Thyroid gland (tissue), 4 donors: Measurements from ENCODE around the gene TDRKH.

Experiments
- CTCF ChIP-seq, 6 experiments: fragments of 200-600 bp in 3 of 6; fragments of 450-650 bp in 3 of 6; sonication (generic) in 3 of 6; IDR thresholded peaks; one replicate each; pipeline ENCODE4 v1.5.1; 2016 to 2019; ENCODE audit warnings: antibody characterized with exemption in 6 of 6, mild to moderate bottlenecking in 2 of 6, inconsistent platforms in 1 of 6, moderate library complexity in 1 of 6
- POLR2A ChIP-seq, 2 donors: fragments of 450-650 bp; IDR thresholded peaks; one replicate each; pipeline ENCODE4 v1.6.1; 2017; ENCODE audit warnings: antibody characterized with exemption in 2 of 2, mild to moderate bottlenecking in 2 of 2, moderate library complexity in 1 of 2

GRCh38 chr1:151814426-151814825 is 24.1 kb upstream of the TDRKH start:
- TF ChIP-seq CTCF (IDR thresholded peaks at IDR 0.05) (no peak), POLR2A (IDR thresholded peaks at IDR 0.05) (no peak)
